Peyer's patch (tissue), 4 donors: ENCODE measurements around the gene IZUMO2. TPM values are rescaled to one million over a fixed set of nuclear protein-coding genes. Genes with fewer than 3 reads are reported as not detected.
"Not testable (repeated sequence)": the region's sequence is repeated elsewhere in the genome, so short reads cannot be mapped to it uniquely, and the experiment has no call there.

ENCODE experiments used
- DNase-seq, 3 donors: peaks; one replicate each; pipeline ENCODE4 v3.0.0-alpha.2; 2017 to 2019
- H3K27ac ChIP-seq, 4 donors: fragments of 200-600 bp; sonication (generic); one replicate each; pipeline ENCODE4 v1.5.1; 2016 to 2019
- H3K27me3 ChIP-seq, 2 donors: fragments of 200-600 bp; sonication (generic); one replicate each; pipeline ENCODE4 v1.5.1; 2019
- H3K36me3 ChIP-seq, 3 donors: fragments of 200-600 bp; sonication (generic); one replicate each; pipeline ENCODE4 v1.5.1; 2016 to 2019
- H3K4me1 ChIP-seq, 4 donors: fragments of 200-600 bp; sonication (generic); one replicate each; pipeline ENCODE4 v1.5.1; 2016 to 2019
- H3K4me3 ChIP-seq, 4 donors: fragments of 200-600 bp; sonication (generic); 1 replicate in 3 of 4; 2 replicates in 1 of 4; pipeline ENCODE4 v1.5.1; 2016 to 2019; ENCODE audit warnings: mild to moderate bottlenecking in 1 of 4
- H3K9me3 ChIP-seq, 4 donors: fragments of 200-600 bp; sonication (generic); one replicate each; pipeline ENCODE4 v1.5.1; 2016 to 2019; ENCODE audit warnings: mild to moderate bottlenecking in 1 of 4
- CTCF ChIP-seq, 6 experiments: fragments of 450-650 bp in 4 of 6; fragments of 200-600 bp in 2 of 6; sonication (generic) in 1 of 6; IDR thresholded peaks; one replicate each; pipeline ENCODE4 v1.5.1; 2017 to 2019; ENCODE audit warnings: antibody characterized with exemption in 6 of 6, mild to moderate bottlenecking in 3 of 6, moderate library complexity in 1 of 6
- POLR2A ChIP-seq, 2 donors: fragments of 450-650 bp; IDR thresholded peaks; one replicate each; pipeline ENCODE4 v1.5.1; 2017; ENCODE audit warnings: antibody characterized with exemption in 2 of 2, mild to moderate bottlenecking in 2 of 2, moderate library complexity in 2 of 2
- total RNA-seq, 4 donors: library from RNA; depleted of rRNA; stranded (reverse); fragments of >200 nt; gene quantifications; one replicate each; pipeline ENCODE4 v1.1.0, GENCODE V29; 2016

Gene IZUMO2
- total RNA-seq, 4 donors from 2014 or later = not detected

- H3K9me3 ChIP-seq = peaks cover 0 to 6% (median 0%) of the 10 kb centered on the region in 4 donors
- no peak overlapping the region for H3K27ac ChIP-seq
- DNase-seq = no peak
- H3K4me3 ChIP-seq = no peak overlapping the region
- peaks cover 0 to under 1% (median 0%) of the 10 kb centered on the region in 4 donors for H3K4me1 ChIP-seq
- no peaks in the 10 kb centered on the region for H3K36me3 ChIP-seq
- TF ChIP-seq POLR2A (IDR thresholded peaks at IDR 0.05) = no peak
- TF ChIP-seq CTCF (IDR thresholded peaks at IDR 0.05) = no peak
- no peaks in the 10 kb centered on the region for H3K27me3 ChIP-seq
These were observed 10.5 kb downstream of the IZUMO2 start for GRCh38 chr19:50152578-50152977.

GRCh38 chr19:50148528-50148927 lies 14.6 kb downstream of the IZUMO2 start:
- peaks cover 0 to 7% (median 0%) of the 10 kb centered on the region in 4 donors for H3K4me1 ChIP-seq
- no peak overlapping the region for H3K27ac ChIP-seq
- TF ChIP-seq CTCF (IDR thresholded peaks at IDR 0.05) (no peak), POLR2A (IDR thresholded peaks at IDR 0.05) (no peak)
- peaks cover 0 to 6% (median 0%) of the 10 kb centered on the region in 4 donors for H3K9me3 ChIP-seq
- H3K36me3 ChIP-seq = no peaks in the 10 kb centered on the region
- no peaks in the 10 kb centered on the region for H3K27me3 ChIP-seq
- peak overlapping the region in 1 of 4 donors; percentile 62 for H3K4me3 ChIP-seq
- no peak for DNase-seq

GRCh38 chr19:50147462-50148423 lies 15.3 kb downstream of the IZUMO2 start:
- Histone ChIP-seq H3K9me3 (peaks cover 0 to 6% (median 0%) of the 10 kb centered on the region in 4 donors), H3K27ac (peak overlapping the region in 3 of 4 donors; percentile 27 to 57 (median 29)), H3K27me3 (no peaks in the 10 kb centered on the region)

GRCh38 chr19:50141921-50142320 lies 21.2 kb downstream of the IZUMO2 start:
- H3K4me1 ChIP-seq, DNase-seq, H3K27ac ChIP-seq, H3K9me3 ChIP-seq, H3K4me3 ChIP-seq, H3K27me3 ChIP-seq, H3K36me3 ChIP-seq: not testable (repeated sequence)

More at GRCh38 chr19:50147462-50148423, 15.3 kb downstream of the IZUMO2 start:
- Histone ChIP-seq H3K4me3 (peak overlapping the region; percentile 47 to 62 (median 54)), H3K36me3 (no peaks in the 10 kb centered on the region), H3K4me1 (peaks cover 0 to 7% (median 0%) of the 10 kb centered on the region in 4 donors)
- TF ChIP-seq POLR2A (IDR thresholded peaks at IDR 0.05) (no peak), CTCF (IDR thresholded peaks at IDR 0.05) (peak in 3 of 6 experiments; percentile 26 to 37 (median 32))
- DNase-seq = peak; percentile 61 to 92 (median 88)

GRCh38 chr19:50140118-50140845 lies 22.8 kb downstream of the IZUMO2 start:
- H3K4me1 ChIP-seq, H3K27ac ChIP-seq, DNase-seq, H3K27me3 ChIP-seq, H3K9me3 ChIP-seq, H3K36me3 ChIP-seq, H3K4me3 ChIP-seq: not testable (repeated sequence)

GRCh38 chr19:50136603-50137365 lies 26.3 kb downstream of the IZUMO2 start:
- H3K27me3 ChIP-seq, H3K4me3 ChIP-seq, H3K27ac ChIP-seq, H3K4me1 ChIP-seq, H3K9me3 ChIP-seq, H3K36me3 ChIP-seq: not testable (repeated sequence)
- peak in 2 of 3 donors; percentile 26 to 49 for DNase-seq

GRCh38 chr19:50135856-50136602 lies 27.1 kb downstream of the IZUMO2 start:
- not testable (repeated sequence) for H3K4me3 ChIP-seq, H3K27ac ChIP-seq, H3K27me3 ChIP-seq, H3K36me3 ChIP-seq, H3K4me1 ChIP-seq, H3K9me3 ChIP-seq
- peak in 1 of 3 donors; percentile 25 for DNase-seq

- not testable (repeated sequence) for H3K36me3 ChIP-seq, H3K27me3 ChIP-seq, H3K9me3 ChIP-seq, DNase-seq, H3K4me1 ChIP-seq, H3K27ac ChIP-seq, H3K4me3 ChIP-seq
These were observed 28.0 kb downstream of the IZUMO2 start for GRCh38 chr19:50134777-50135719.
